DMS 273 (cell line): ENCODE results near the gene ZSCAN10.

Experiments used
- DNase-seq: peaks from one replicate; lab custom pipeline; 2025; ENCODE audit not compliant: unreplicated experiment; lab: John Stamatoyannopoulos, UW

The ZSCAN10 gene

GRCh38 chr16:3049921-3050481 lies 49.1 kb downstream of the ZSCAN10 start:
- DNase-seq, result no peak

- no peak for DNase-seq
Observed at GRCh38 chr16:3047387-3047720, 51.7 kb downstream of the ZSCAN10 start.

- peak; percentile 41 for DNase-seq
Observed at GRCh38 chr16:3046641-3047386, 52.3 kb downstream of the ZSCAN10 start.

- peak; percentile 66 for DNase-seq
Observed at GRCh38 chr16:3045758-3046640, 53.1 kb downstream of the ZSCAN10 start, which contains the start of gene MMP25. Gene MMP25 (plus strand): TSS chr16:3046561. CDS start chr16:3046918, 357 bp downstream.

- no peak for DNase-seq
Observed at GRCh38 chr16:3044708-3045107, 54.4 kb downstream of the ZSCAN10 start.

GRCh38 chr16:3042376-3042775 lies 56.7 kb downstream of the ZSCAN10 start:
- no peak for DNase-seq

GRCh38 chr16:3038896-3039295 lies 60.2 kb downstream of the ZSCAN10 start:
- no peak for DNase-seq
